ENCODE measurements around the gene AQP11.
A peak's percentile ranks its signal among the peaks of the same experiment; 100 is the strongest.
"Not testable (repeated sequence)": the region's sequence is repeated elsewhere in the genome, so short reads cannot be mapped to it uniquely, and the experiment has no call there.

AQP11 gene

GRCh38 chr11:77589521-77590193, at the start of gene AQP11:
Gene AQP11, plus strand, starts transcription at chr11:77589953. Its CDS starts 40 bp downstream, at chr11:77589993.
- DNase-seq (ENCODE audit: low read depth in 3 of 3, low spot score in 1 of 3), result peak in 1 of 3 donors; percentile 45

- DNase-seq (ENCODE audit: low read depth in 3 of 3, low spot score in 1 of 3), result no peak
Measured at GRCh38 chr11:77542296-77542695, 47.5 kb upstream of the AQP11 start.

GRCh38 chr11:77547047-77547836, 42.5 kb upstream of the AQP11 start:
- no peak for DNase-seq (ENCODE audit: low read depth in 3 of 3, low spot score in 1 of 3)

GRCh38 chr11:77547863-77548551, 41.7 kb upstream of the AQP11 start:
- DNase-seq (ENCODE audit: low read depth in 3 of 3, low spot score in 1 of 3), result no peak

GRCh38 chr11:77548552-77549445, 41.0 kb upstream of the AQP11 start:
- DNase-seq (ENCODE audit: low read depth in 3 of 3, low spot score in 1 of 3), result no peak

GRCh38 chr11:77551426-77551825, 38.3 kb upstream of the AQP11 start:
- DNase-seq (ENCODE audit: low read depth in 3 of 3, low spot score in 1 of 3), result not testable (repeated sequence)

GRCh38 chr11:77557553-77557952, 32.2 kb upstream of the AQP11 start:
- DNase-seq (ENCODE audit: low read depth in 3 of 3, low spot score in 1 of 3), result no peak

- DNase-seq (ENCODE audit: low read depth in 3 of 3, low spot score in 1 of 3), result no peak
Measured at GRCh38 chr11:77558380-77558779, 31.4 kb upstream of the AQP11 start.

- DNase-seq (ENCODE audit: low read depth in 3 of 3, low spot score in 1 of 3), result no peak
Measured at GRCh38 chr11:77559686-77560401, 29.9 kb upstream of the AQP11 start.

GRCh38 chr11:77560605-77561004, 29.1 kb upstream of the AQP11 start:
- no peak for DNase-seq (ENCODE audit: low read depth in 3 of 3, low spot score in 1 of 3)

- no peak for DNase-seq (ENCODE audit: low read depth in 3 of 3, low spot score in 1 of 3)
Measured at GRCh38 chr11:77561257-77561656, 28.5 kb upstream of the AQP11 start.

GRCh38 chr11:77568306-77568705, 21.4 kb upstream of the AQP11 start:
- no peak for DNase-seq (ENCODE audit: low read depth in 3 of 3, low spot score in 1 of 3)

GRCh38 chr11:77568916-77569675, 20.7 kb upstream of the AQP11 start:
- no peak for DNase-seq (ENCODE audit: low read depth in 3 of 3, low spot score in 1 of 3)

- DNase-seq (ENCODE audit: low read depth in 3 of 3, low spot score in 1 of 3), result no peak
Measured at GRCh38 chr11:77569676-77570070, 20.1 kb upstream of the AQP11 start.

- not testable (repeated sequence) for DNase-seq (ENCODE audit: low read depth in 3 of 3, low spot score in 1 of 3)
Measured at GRCh38 chr11:77570896-77571295, 18.9 kb upstream of the AQP11 start.

GRCh38 chr11:77575428-77575827, 14.3 kb upstream of the AQP11 start:
- DNase-seq (ENCODE audit: low read depth in 3 of 3, low spot score in 1 of 3), result not testable (repeated sequence)

- no peak for DNase-seq (ENCODE audit: low read depth in 3 of 3, low spot score in 1 of 3)
Measured at GRCh38 chr11:77580712-77581337, 8.9 kb upstream of the AQP11 start.

GRCh38 chr11:77589181-77589520, 602 bp upstream of the AQP11 start:
- DNase-seq (ENCODE audit: low read depth in 3 of 3, low spot score in 1 of 3), result no peak

GRCh38 chr11:77590194-77590782, 535 bp downstream of the AQP11 start:
- DNase-seq (ENCODE audit: low read depth in 3 of 3, low spot score in 1 of 3), result peak in 1 of 3 donors; percentile 4
